Frontal cortex (tissue), 4 donors: ENCODE results near the gene PROM1. TPM values are rescaled to one million over a fixed set of nuclear protein-coding genes. Genes with fewer than 3 reads are reported as not detected.

Source experiments
- DNase-seq, 2 donors: peaks; one replicate each; pipeline ENCODE4 v3.0.0; 2012; ENCODE audit warnings: low spot score in 2 of 2
- FAIRE-seq: peaks from 2 replicates; lab custom pipeline; 2012; peaks lifted over from hg19 to GRCh38; lab: Jason Lieb, UNC
- total RNA-seq: library from RNA; depleted of rRNA; stranded (reverse); fragments of >200 nt; gene quantifications from one replicate; pipeline ENCODE4 v1.2.3, GENCODE V29; 2014
- donor health status: control.
- donor health status: control.
- donor health status: control.

Gene PROM1
- total RNA-seq, 1 donor from 2014 or later = 87.6 TPM

- DNase-seq (no peak), FAIRE-seq (no peak)
Observed at GRCh38 chr4:16000708-16001483, 82.9 kb downstream of the PROM1 start.

DNA sequence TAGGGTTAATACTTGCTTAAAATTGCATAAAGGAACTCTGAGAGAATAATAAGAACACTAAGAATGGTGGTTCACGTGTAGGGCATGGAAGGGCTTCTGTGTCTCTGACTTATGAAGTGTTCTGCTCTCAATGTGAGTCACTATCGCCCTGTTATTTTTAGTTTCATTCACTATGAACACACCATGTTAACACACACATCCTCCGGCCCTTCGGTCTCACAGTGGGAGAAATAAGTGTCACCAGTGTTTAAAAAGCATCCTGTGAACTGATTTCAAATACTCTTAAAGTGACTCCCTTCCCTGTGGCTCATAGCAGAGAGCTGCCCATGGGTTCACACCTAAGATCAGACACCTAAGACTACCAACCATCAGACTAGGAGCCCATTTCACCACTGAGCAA, 87.0 kb downstream of the PROM1 start:
- DNase-seq (no peak), FAIRE-seq (no peak)

DNA sequence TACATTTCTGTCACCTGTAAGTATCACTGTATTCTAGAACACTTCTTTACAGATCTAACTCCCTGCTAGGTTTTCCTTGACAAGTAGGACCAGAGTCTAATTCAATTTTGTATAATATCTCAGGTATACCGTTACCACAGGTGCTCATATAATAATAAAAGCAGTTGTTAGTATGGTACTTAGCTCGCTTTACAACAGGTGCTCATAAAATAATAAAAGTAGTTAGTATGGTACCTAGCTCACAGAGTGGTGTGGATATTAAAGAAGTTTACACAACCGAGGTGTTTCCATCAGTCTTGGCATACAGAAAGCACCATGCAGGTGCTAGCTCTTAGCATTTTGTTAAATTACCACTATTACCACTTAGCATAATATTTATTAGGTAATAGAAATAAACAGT, 88.0 kb downstream of the PROM1 start:
- FAIRE-seq (no peak), DNase-seq (no peak)

DNA sequence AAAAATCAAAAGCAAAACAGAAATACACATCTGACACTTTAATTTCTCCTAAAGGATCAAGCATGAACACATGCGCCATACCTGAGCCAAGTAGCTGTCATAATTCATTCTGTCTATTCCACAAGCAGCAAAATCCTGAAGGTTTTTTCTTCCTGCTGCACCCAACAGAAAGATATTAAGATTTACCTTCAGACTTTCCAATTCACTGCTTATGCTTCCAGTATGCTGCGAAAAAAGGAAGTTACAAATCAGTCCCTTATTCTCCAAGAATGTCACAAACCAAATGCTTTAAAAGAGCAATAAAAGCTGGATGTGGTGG, 91.7 kb downstream of the PROM1 start:
- DNase-seq = no peak
- FAIRE-seq = no peak

- no peak for DNase-seq
- no peak for FAIRE-seq
Observed at GRCh38 chr4:15990570-15991285, 93.1 kb downstream of the PROM1 start.

DNA sequence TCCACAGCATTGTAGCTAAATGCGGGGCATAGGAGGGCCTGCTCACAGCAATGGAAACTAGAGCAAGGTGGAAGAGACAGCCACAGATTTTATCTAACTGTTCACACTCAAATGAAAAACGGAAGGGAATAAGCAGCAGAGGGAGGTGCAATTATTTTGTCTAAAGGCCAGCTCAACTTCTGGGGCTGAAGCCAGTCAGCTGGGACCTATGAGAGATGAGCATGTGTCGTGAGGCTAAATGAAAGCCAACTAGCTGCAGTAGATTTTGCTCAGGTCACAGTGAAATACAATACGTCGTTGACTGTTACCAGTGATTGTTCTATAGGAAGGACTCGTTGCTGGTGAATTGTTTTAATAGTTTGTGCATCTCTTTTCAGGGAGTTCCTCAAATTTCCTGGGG, 94.4 kb downstream of the PROM1 start:
- FAIRE-seq = no peak

DNA sequence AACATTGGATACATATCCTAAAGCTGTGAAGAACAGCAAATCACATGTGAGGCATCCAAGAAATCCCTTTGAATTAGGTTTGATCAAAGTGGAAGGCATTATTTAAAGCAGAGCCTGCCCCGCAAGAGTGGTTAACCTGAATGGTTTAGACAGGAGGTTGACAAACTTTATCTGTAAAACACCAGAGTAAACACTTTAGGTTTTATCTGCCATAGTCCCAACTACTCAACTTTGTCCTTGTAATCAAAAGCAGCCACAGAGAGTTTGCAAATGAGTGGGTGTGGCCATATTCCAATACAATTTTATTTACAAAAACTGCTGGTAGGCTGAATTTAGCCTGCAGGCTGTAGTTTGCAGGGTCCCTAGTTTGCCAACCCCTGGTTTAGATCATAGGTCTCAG, 95.6 kb downstream of the PROM1 start:
- no peak for FAIRE-seq
- DNase-seq = no peak

More for the DNA sequence above, 94.4 kb downstream of the PROM1 start:
- DNase-seq = no peak

- no peak for DNase-seq
Observed at GRCh38 chr4:15986907-15987306, 96.9 kb downstream of the PROM1 start.

GRCh38 chr4:15983610-15984009, 100.2 kb downstream of the PROM1 start:
- no peak for FAIRE-seq
- DNase-seq = no peak

More at GRCh38 chr4:15986907-15987306, 96.9 kb downstream of the PROM1 start:
- FAIRE-seq = no peak

DNA sequence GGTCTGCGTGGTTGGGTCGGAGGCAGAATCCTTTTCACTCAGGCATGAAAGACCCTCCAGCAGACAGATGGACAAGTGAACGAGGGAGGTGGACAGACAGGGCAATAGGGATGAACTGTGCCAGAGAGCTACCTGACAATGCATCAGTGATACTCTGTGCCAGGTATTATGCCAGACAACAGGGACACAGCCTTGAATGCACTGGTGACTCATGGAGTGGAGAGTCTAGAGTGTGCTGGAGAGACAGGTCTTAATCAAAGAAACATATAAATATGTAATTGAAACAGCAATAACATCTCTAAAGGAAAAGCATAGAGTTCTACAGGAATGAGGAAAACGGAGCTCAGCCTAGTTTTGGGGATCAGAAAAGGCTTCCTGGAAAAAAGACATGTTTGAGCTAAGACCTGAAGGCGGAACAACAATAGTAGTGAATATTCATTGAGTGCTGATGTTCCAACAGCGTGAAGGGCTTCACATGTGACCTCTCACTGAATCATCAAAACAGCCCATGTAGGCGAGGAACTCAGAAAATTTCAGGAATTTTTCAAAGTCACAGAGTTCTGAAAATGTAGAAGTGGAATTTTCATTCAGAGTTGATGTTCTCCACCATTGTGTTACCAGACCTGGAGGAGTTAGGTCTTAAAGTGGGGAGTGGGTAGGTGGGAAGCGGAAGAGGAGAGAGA, 100.8 kb downstream of the PROM1 start:
- FAIRE-seq = no peak
- no peak for DNase-seq

DNA sequence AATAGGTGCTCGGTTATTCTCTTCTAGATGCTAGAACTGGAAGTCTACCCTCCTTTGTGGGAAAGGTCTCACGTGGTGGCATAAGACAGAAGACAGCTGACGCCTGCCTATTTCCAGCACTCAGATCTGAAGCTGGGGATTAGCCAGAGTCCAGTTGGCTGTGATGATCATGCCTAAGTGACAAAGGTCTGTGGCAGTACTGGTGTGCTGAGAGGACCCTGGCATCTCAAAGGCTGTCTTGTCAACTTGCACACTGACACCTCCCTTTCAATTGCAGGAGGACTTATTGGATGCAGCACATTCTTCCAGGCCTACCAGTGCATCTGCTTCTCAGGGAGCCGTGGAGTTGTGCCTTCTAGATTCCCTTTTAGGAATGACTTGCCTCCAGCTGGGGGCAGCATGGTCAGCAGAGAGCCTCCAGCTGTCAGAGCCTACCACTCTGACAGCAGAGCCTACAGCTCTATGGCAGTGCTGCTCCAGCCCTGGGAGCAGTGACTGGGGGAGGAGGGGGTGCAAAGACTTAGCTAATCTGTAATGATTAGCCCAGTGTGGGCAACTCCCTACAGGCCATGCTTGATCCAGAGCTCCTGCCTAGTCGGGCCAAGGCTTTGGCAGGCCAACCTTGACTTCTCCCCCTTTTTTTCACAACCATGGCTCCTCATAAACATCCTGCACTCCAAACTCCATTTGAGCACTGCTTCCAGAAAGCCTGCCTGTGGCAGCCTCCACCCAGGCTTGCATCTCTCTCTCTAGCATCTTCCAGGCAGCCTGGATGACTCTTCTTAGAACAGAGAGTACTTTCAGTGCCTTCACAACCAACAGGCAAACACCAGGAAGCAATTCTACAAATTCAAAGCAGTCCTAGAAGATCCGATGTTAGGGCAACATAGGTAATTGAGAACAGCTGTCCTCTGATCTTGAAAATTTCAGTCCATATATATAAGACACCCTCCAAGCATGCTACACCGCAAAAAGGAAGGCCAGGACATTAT, 107.1 kb downstream of the PROM1 start:
- DNase-seq (no peak), FAIRE-seq (no peak)

- DNase-seq (no peak), FAIRE-seq (no peak)
Observed at GRCh38 chr4:15971068-15971801, 112.6 kb downstream of the PROM1 start.

DNA sequence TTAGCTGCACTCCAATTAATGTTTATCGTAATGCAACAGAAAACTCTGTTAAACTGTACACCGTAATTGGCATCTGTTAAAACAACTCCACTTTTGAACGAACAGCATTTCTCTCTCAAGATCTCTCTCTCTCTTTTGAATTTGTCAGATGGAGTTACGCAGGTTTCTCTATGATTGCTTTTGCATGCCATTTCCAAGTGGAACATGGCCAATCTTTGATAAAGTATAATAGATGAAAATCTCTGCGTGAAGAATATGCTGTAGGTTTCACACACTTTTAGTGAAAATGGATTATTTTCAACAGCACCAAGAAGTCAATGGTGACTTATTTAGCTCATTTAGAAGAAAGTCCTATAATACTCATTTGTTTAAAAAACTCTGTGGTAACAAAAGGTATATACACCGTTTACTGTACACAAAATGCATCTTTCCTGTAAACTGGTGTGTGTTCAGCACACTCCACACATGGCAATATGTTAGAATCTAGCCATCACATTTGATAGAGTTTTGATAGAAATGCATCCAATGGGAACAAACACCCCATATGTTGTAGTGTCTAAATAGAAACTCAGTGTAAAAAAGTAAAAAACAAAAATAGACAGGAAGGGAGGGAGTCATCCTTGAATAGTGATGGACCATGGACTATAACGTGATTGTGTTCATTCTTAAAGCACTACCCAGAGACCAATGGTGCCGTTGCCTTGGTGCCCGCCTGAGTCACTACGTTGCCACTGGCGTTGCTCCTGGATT, 115.1 kb downstream of the PROM1 start:
- no peak for DNase-seq
- no peak for FAIRE-seq

DNA sequence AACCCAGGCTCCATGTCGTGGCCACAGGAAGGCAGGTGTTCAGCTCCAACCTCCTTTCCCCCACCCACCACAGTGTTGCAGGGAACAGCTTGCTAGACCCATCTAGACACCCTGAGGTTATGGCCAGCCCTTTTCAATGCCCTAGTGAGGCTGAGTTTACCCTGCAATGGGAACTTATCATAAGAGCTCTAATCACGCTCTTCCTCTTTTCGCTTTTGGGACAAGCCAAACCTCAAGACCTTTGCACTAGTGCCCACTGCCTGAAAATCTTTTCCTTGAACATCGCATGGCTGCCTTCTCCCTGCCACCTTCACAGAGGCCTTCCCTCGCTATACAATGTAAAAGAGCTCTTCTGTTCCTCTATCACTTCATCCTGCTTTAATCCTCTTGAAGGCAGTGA, 118.5 kb downstream of the PROM1 start:
- no peak for DNase-seq
- no peak for FAIRE-seq

GRCh38 chr4:15964159-15964558, 119.7 kb downstream of the PROM1 start:
- no peak for DNase-seq
- no peak for FAIRE-seq

- no peak for FAIRE-seq
- DNase-seq = no peak
Observed at GRCh38 chr4:15963576-15963975, 120.2 kb downstream of the PROM1 start.

GRCh38 chr4:15963001-15963451, 120.8 kb downstream of the PROM1 start, which contains the start of gene FGFBP2:
TSS of gene FGFBP2 (minus strand) at chr4:15963175. CDS start at chr4:15963129, 46 bp downstream.
- DNase-seq (peak in 1 of 2 donors; percentile 16), FAIRE-seq (no peak)

GRCh38 chr4:15961781-15962510, 121.9 kb downstream of the PROM1 start:
- FAIRE-seq = no peak
- no peak for DNase-seq
